KBM-7 (cell line): ENCODE data around the gene JPH2.

Source experiments
- DNase-seq: peaks from one replicate; pipeline ENCODE4 v3.0.0-alpha.2; 2015
- in situ Hi-C: fragments of 300-500 bp; cut with MboI; formaldehyde crosslinking; loops from 2 replicates; pipeline ENCODE4 v1.14.3; 2020; ENCODE audit warnings: low sequenced_read_pairs, low pct_unique_long_range_greater_than_20kb, mixed read lengths

Gene JPH2

DNA sequence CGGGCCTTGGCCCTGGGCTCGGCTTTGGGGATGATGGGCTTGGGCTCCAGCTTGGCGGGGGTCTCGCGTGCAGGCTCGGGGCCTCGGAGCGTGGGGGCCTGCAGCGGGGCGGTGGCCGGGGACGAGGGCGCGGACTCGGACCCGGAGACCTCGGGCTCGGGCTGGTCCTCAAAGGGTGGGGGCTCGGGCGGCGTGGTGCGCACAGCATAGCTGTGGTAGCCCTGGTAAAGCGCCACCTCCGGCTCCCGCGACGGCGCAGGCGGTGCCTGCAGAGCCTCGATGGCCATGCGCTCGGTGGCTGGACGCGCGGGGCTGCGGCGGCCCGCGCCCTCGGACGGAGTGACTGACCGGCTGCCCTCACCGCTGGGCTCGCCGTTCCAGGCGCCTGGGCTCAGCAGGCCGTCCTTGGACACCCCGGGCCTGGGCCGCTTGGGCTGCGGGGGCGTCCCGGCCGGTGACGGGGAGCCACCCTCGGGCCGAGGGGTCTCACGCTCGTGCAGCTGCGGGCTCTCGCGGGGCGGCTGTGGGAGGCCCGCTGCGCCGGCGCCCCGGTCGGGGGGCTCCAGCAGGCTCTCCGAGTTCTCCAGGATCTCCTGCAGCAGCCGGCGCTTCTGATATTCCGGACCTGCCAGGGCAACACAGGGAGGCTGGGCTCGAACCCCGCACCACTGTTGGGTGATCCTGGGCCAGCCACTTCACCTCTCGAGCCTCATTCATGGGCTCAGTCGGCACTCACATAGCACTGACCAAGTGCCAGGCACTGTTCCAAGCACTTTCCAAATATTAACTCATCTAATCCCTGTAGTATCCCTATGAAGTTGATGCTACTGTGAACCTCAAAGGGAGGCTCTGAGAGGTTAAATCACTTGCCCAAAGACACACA, 71.0 kb downstream of the JPH2 start:
- DNase-seq: no peak
- in situ Hi-C loops: no loop called here

GRCh38 chr20:44115181-44115580, 71.8 kb downstream of the JPH2 start:
- in situ Hi-C loops: no loop called here
- no peak for DNase-seq

DNA sequence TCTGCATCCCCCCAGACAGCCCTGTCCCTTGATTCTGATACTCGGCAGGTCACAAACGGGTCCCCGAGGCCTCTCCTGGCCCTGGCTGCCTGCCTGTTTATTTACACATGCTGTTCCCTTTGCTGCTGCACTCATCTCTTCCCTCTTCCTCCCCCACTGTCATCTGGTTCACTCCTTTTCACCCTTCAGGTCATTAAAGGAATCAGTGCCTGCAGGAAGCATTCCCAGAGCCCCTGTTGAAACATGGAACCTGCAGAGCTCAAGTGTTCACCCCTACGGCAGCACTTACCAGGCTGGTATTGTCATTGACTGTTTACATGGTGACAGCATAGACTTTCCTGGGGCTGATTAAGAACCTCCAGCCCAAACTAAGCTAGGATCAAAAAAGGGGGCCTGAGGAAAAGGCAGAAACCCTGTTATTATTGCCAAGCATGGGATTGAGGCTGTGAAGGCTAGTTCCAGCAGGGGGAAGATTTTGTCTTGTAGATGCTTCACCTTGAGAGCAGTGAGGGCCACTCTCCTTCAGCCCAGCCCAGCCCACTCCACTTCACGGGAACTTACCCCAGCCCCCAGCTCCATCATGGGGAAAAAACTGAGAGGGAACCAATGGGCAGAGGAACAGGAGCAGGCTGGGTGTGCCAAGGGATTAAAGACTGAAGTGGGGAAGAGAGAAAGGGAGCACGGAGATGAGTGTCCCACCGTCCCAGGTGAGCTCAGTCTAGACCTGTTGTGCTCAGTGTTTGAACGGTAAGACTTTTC, 73.2 kb downstream of the JPH2 start:
- DNase-seq: no peak
- in situ Hi-C loops: no loop called here

DNA sequence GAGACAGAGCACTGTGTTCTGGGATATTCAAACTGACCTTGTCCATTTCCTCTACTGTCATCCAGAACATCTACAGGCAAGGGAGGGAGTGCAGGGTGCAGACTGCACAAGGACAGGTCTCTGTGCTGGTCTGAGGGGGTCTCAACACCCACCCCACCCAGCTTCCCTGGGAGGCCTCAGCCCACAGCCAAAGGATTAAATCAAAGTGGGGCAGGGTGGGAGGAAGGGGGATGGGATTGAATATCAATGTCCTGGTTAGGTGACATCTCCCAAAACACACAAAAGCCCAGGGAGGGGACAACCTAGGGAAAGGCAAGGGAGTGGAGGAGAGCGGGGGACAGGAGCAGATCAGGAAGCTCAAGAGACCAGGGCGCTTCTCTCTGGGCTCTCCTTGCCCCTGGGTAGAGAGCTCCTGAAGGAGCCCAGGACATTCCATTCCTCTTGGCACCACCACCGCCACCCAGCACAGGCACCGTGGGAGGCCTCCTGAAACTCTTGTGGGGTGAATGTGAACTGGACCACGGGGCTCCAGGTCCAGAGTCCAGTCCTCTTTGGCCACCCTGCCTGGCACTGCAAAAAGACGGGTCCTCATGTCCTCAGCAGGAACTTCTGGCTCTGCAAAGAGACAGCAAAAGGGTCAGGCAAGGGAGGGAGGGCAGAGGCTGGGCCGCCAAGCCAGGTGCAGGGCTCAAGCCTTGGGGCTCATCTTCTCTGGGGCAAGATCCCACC, 73.9 kb downstream of the JPH2 start:
- DNase-seq: no peak
- in situ Hi-C loops: no loop called here

GRCh38 chr20:44112456-44112855, 74.5 kb downstream of the JPH2 start:
- in situ Hi-C loops: no loop called here

DNA sequence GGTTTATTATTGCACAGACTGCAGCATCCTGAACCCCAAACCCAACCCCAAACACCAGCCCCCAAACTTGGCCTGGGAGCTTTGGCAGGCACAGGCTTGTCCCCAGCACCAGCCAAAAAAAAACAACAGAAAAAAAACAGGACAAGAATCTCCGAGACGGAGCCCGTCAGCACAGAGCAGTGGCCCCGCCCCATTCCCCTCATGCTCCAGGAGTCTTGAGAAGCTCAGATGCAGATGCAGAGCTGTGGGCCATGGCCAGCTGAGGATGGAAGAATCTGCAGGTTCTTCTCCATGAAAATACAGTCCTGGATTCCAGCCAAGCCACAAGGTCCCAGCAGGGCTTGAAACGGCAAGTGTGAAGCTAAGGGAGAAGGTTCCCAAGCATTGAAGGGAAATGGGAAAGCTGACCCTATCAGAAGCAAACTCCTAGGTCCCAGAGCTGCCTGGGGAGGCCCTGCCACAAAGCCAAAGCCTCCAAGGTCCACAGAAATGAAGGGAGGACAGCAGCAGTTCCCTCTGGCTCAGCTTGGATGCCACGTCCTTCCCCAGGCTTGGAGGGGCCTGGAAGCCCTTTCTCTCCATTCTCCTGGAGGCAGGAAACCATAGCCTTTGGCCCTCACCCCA, 75.2 kb downstream of the JPH2 start:
- in situ Hi-C loops: no loop called here
- DNase-seq: no peak

More at GRCh38 chr20:44112456-44112855, 74.5 kb downstream of the JPH2 start:
- DNase-seq: no peak

- in situ Hi-C loops: no loop called here
Measured at GRCh38 chr20:44110816-44111568, 76.0 kb downstream of the JPH2 start.

GRCh38 chr20:44109951-44110361, 77.0 kb downstream of the JPH2 start:
- DNase-seq: no peak
- in situ Hi-C loops: no loop called here

More at GRCh38 chr20:44110816-44111568, 76.0 kb downstream of the JPH2 start:
- DNase-seq: no peak

GRCh38 chr20:44106615-44107014, 80.4 kb downstream of the JPH2 start:
- in situ Hi-C loops: no loop called here

DNA sequence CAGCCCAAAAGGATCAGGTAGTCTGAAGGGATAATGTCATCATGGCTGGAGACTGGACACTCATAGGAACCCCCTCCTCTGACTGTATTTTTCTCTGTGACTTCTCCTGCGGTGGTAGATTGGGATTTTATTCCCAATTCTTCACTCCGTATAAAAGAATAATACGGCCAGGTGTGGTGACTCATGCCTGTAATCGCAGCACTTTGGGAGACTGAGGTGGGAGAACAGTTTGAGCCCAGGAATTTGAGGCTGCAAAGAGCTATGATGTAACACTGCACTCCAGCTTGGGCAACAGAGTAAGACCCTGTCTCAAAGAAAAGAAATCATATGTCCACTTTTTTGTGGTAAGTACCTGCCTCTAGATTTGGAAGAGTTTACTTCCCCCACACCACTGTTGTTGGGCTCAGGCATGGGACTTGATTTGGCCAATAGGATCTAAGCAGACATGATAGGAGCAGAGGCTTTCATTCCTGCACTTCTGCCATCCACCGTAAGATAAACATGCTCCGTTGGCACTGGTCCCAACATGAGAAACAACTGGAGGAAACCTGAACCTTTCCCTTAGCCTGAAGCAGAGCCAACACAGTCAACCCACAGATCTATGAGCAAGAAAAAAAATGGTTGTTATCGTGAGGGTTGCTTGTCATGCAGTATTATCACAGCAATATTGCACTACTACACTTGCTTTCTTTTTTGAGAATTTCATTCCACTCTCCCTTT, 82.0 kb downstream of the JPH2 start:
- DNase-seq: no peak
- in situ Hi-C loops: no loop called here

More at GRCh38 chr20:44106615-44107014, 80.4 kb downstream of the JPH2 start:
- DNase-seq: no peak

- no peak for DNase-seq
- in situ Hi-C loops: no loop called here
Measured at GRCh38 chr20:44102582-44102981, 84.4 kb downstream of the JPH2 start.

DNA sequence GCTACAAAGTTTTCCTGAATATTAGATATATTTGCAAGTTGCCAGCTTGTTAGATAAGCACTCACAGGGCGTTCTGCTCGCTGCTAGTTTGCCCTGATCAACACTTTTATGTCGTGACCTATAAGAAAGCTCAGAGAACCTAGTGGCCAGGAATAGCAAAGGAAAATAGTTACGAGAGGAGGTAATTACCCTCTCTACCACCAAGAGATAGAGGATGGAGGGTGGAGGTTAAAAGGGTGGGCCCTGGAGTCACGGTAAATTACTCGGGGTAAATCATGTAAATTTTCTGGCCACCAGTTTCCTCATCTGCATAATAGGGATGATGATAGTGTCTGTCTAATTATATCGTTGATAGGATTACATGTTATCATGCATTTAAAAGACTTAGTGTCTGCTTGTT, 87.2 kb downstream of the JPH2 start:
- DNase-seq: no peak
- in situ Hi-C loops: loop anchor here (25.0 kb wide), 1 partner anchor 563 kb away; no protein-coding TSS in a partner anchor

DNA sequence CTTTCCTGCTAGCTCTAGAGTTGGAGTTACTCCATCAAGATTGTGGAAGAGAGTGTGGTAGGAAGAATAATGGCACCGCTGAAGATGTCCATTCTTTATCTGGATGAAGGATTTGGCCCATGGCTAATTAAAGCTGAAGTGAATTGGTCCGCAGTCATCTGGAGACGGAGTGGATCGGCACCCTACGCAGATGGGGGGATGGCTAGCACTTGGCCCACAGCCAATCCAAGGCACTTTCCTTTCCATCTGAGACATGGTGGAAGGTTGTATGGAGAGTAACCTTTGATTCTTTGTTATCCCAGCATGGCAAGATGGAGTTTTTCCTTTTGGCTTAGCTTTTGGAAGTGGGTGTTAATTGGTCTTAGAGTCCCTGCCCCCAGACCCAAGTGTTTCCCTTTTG, 88.3 kb downstream of the JPH2 start:
- in situ Hi-C loops: loop anchor here (25.0 kb wide), 1 partner anchor 561 kb away; no protein-coding TSS in a partner anchor
- DNase-seq: no peak

- no peak for DNase-seq
- in situ Hi-C loops: loop anchor here (25.0 kb wide), 1 partner anchor 561 kb away; no protein-coding TSS in a partner anchor
Measured at GRCh38 chr20:44098256-44098630, 88.7 kb downstream of the JPH2 start.

- in situ Hi-C loops: loop anchor here (25.0 kb wide), 1 partner anchor 560 kb away; no protein-coding TSS in a partner anchor
- DNase-seq: no peak
Measured at GRCh38 chr20:44097521-44098255, 89.3 kb downstream of the JPH2 start.

DNA sequence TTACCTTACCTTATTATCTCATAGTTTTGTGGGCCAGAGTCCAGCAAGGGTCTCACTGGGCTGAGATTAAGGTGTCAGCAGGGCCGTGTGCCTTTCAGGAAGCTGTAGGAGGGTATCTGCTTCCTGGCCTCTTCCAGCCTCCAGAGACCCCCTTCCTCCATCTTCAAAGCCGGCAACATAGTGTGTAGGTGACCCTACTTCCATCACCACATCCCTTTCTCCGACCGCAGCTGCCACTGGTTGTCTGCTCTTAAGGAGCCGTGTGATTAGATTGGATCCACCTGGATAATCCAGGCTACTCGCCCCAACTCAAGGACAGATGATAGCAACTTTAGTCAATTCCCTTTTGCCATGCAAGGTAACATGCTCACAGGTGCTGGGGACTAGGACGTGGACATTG, 91.2 kb downstream of the JPH2 start:
- no peak for DNase-seq
- in situ Hi-C loops: loop anchor here (25.0 kb wide), 1 partner anchor 559 kb away; no protein-coding TSS in a partner anchor

- no peak for DNase-seq
- in situ Hi-C loops: loop anchor here (25.0 kb wide), 1 partner anchor 556 kb away; no protein-coding TSS in a partner anchor
Measured at GRCh38 chr20:44093249-44093582, 93.8 kb downstream of the JPH2 start.
